Left lung (tissue), 10 donors: ENCODE measurements around the gene UNCX. TPM values are rescaled to one million over a fixed set of nuclear protein-coding genes. Genes with fewer than 3 reads are reported as not detected.
A peak's percentile ranks its signal among the peaks of the same experiment; 100 is the strongest.

Source experiments
- ATAC-seq: fragments of 200-7000 bp; cut with Tn5 transposase; one replicate; pipeline ENCODE4 v1.9.1; 2020; ENCODE audit warnings: moderate library complexity
- DNase-seq, 4 donors: peaks; one replicate each; pipeline ENCODE4 v3.0.0-alpha.2; 2013 to 2020
- H3K27ac ChIP-seq, 2 donors: fragments of 200-600 bp; sonication (generic) in 1 of 2; one replicate each; pipeline versions ENCODE4 v1.5.0 to v1.8.0; 2020 to 2021
- H3K27me3 ChIP-seq, 2 donors: fragments of 200-600 bp; sonication (generic) in 1 of 2; one replicate each; pipeline versions ENCODE4 v1.5.0 to v1.8.0; 2020 to 2021
- H3K36me3 ChIP-seq, 2 donors: fragments of 200-600 bp; sonication (generic) in 1 of 2; one replicate each; pipeline versions ENCODE4 v1.5.0 to v1.8.0; 2020 to 2021
- H3K4me1 ChIP-seq, 2 donors: fragments of 200-600 bp; one replicate each; pipeline ENCODE4 v1.8.0; 2021
- H3K4me3 ChIP-seq, 2 donors: fragments of 200-600 bp; sonication (generic) in 1 of 2; one replicate each; pipeline versions ENCODE4 v1.5.0 to v1.8.0; 2020 to 2021; ENCODE audit warnings: mild to moderate bottlenecking in 1 of 2
- H3K9me3 ChIP-seq, 2 donors: fragments of 200-600 bp; sonication (generic) in 1 of 2; one replicate each; pipeline versions ENCODE4 v1.5.0 to v1.8.0; 2020 to 2021
- intact Hi-C, 2 donors: fragments of 100-400 bp; cut with DNase I; formaldehyde crosslinking; loops; one replicate each; pipeline versions ENCODE4 v1.11.2 to v1.14.2; 2022
- polyA plus RNA-seq, 6 donors: library from polyadenylated mRNA; unstranded; fragments of 120-200 nt; gene quantifications; one replicate each; pipeline ENCODE4 v1.2.1, GENCODE V29; 2013; ENCODE audit not compliant: insufficient read length in 6 of 6
- total RNA-seq, 2 donors: library from RNA; stranded (reverse); fragmentation: NEBNext Ultra II Directional; extraction: Animal tissue kit (Norgen Biotek cat#: 25700); gene quantifications; one replicate each; pipeline ENCODE4 v1.2.1, GENCODE V29; 2021
- TF ChIP-seq, protein P1 (sequence below), 2 donors: fragments of 200-600 bp; sonication (generic) in 1 of 2; IDR thresholded peaks; one replicate each; pipeline versions ENCODE4 v1.5.0 to v1.8.0; 2021; ENCODE audit warnings: antibody characterized with exemption in 2 of 2
- donor health status: DM: no; HTN: yes; CAD: no.
- donor health status: DM: no; HTN: no; CAD: no.

The UNCX gene
- total and polyA plus RNA-seq, 8 donors: 0.10 TPM; not detected in 7

DNA sequence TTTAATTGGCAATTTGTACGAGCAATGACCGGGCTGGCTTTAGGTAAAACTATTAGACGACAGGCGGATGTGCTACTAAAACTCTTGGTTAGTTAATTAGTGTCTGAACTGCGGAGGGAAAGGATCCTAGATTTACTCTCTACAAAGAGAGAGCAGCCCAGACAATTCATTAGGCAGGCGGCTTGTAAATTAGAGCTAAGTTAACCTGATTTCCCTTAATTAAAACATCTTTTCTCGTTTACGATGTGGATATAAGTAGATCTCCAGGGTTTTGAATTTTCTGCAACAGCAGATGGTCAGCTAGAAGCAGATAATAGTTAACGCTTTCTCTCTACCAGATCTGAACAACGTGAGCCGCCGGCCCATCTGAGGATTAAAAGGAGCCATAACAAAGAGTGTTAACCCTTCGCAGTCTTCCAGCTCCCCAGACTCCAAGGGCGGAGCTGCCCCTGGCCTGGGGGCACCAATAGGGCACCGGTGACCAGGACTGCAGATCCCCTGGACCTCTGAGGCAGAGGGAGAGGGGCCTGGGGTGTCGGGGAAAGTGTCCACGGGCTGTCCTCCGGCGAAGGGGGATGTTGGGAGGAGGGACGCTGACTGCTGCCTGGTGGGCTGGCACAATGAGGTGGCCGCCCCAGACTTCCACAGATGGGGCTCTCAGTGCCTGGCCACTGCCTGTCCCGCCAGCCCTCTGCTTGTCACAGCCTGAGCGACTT lies 6.3 kb upstream of the UNCX start:
- DNase-seq: peak in 1 of 4 donors; percentile 58
- intact Hi-C loops: loop anchor here in 1 of 2 donors (10.0 kb wide), 1 partner anchor 248 kb away; no protein-coding TSS in a partner anchor

GRCh38 chr7:1227071-1227804 lies 5.4 kb upstream of the UNCX start:
- ATAC-seq: no peak
- TF ChIP-seq, protein P1, sequence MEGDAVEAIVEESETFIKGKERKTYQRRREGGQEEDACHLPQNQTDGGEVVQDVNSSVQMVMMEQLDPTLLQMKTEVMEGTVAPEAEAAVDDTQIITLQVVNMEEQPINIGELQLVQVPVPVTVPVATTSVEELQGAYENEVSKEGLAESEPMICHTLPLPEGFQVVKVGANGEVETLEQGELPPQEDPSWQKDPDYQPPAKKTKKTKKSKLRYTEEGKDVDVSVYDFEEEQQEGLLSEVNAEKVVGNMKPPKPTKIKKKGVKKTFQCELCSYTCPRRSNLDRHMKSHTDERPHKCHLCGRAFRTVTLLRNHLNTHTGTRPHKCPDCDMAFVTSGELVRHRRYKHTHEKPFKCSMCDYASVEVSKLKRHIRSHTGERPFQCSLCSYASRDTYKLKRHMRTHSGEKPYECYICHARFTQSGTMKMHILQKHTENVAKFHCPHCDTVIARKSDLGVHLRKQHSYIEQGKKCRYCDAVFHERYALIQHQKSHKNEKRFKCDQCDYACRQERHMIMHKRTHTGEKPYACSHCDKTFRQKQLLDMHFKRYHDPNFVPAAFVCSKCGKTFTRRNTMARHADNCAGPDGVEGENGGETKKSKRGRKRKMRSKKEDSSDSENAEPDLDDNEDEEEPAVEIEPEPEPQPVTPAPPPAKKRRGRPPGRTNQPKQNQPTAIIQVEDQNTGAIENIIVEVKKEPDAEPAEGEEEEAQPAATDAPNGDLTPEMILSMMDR (IDR thresholded peaks at IDR 0.05): no peak

More for the DNA sequence above, 6.3 kb upstream of the UNCX start:
- Histone ChIP-seq H3K36me3 (no peaks in the 10 kb centered on the region), H3K9me3 (no peaks in the 10 kb centered on the region), H3K4me3 (no peak overlapping the region), H3K4me1 (peaks cover 5 to 20% of the 10 kb centered on the region in 2 donors), H3K27me3 (peaks cover 90 to 100% of the 10 kb centered on the region in 2 donors), H3K27ac (no peak overlapping the region)
- no peak for ATAC-seq
- TF ChIP-seq, protein P1 (IDR thresholded peaks at IDR 0.05): no peak

DNA sequence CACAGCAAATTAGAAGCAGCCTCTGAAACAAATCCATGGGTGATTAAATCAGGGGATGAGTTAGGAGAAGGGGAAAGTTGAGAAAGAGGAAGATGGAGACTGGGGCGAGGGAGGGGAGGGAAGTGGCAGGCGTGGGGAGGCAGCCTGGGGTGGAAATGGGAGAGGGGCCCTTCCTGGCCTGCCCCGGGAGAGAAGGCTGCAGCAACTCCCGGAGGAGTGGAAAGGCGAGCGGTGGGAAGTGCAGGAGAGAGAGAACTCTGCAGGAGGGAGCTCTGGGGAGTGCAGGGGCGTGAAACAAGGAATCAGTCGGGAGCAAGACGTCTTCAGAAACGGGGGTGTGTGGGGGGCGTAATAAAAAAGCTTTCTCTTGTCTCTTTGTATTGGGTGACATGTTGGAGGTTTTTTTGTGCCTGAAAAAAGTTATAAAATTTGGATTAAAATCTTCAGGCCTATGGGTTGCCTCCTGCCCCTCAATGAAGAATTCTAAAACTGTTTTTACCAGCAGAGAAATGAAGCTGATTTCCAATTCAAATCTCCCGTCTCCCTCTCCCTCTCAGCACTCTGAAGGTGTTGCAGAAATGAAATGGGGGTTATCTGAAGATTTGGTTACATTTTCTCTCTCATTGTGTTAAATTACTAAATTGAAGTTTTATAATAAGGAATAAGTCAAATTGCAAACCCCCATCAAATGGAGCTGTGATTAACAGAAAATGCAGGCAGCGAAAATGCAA lies 4.7 kb upstream of the UNCX start:
- intact Hi-C loops: loop anchor here in 1 of 2 donors (10.0 kb wide), 1 partner anchor 247 kb away; no protein-coding TSS in a partner anchor
- H3K9me3 ChIP-seq: no peaks in the 10 kb centered on the region
- TF ChIP-seq, protein P1 (IDR thresholded peaks at IDR 0.05): no peak
- no peak overlapping the region for H3K27ac ChIP-seq
- no peak overlapping the region for H3K4me3 ChIP-seq
- H3K4me1 ChIP-seq: peaks cover 5 to 20% of the 10 kb centered on the region in 2 donors
- ATAC-seq: no peak
- no peaks in the 10 kb centered on the region for H3K36me3 ChIP-seq
- DNase-seq: peak in 1 of 4 donors; percentile 36
- H3K27me3 ChIP-seq: peaks cover 96 to 100% of the 10 kb centered on the region in 2 donors

More at GRCh38 chr7:1227071-1227804, 5.4 kb upstream of the UNCX start:
- no peak overlapping the region for H3K27ac ChIP-seq
- intact Hi-C loops: loop anchor here in 1 of 2 donors (10.0 kb wide), 1 partner anchor 248 kb away; no protein-coding TSS in a partner anchor
- DNase-seq: peak in 1 of 4 donors; percentile 61
- H3K4me1 ChIP-seq: peaks cover 5 to 20% of the 10 kb centered on the region in 2 donors
- no peaks in the 10 kb centered on the region for H3K36me3 ChIP-seq
- no peak overlapping the region for H3K4me3 ChIP-seq
- H3K27me3 ChIP-seq: peaks cover 93 to 100% of the 10 kb centered on the region in 2 donors
- no peaks in the 10 kb centered on the region for H3K9me3 ChIP-seq

DNA sequence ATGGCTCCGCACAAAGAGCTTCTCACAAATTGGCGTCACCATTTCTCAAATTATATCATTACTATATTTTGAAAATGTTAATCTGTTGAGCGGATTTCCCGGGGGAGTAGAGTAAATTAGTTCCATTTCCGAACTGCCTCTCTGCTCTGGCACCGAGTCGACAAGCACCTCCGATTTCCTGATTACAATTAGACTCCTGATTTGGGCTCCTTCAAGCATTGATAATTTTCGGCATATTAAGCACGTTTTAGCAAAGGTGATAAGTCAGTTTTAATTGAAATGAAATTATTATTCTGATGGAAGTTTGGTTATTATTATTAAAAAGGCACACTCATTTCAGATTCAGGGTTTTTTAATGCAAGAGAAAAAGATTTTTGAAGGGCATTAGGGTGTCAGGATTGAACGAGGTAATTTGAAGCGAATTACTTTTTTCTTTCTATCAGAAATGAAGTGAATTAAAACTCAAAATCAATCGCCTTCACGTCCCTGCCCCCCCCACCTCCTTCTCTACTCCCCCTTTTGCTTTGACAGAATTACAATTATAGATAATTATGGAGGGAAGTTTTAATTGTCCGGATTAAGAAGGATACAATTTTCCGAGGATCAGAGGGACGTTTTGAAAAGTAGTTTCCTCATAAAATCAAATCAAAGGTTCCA lies 4.0 kb upstream of the UNCX start:
- ATAC-seq (no peak), DNase-seq (no peak)
- no peaks in the 10 kb centered on the region for H3K36me3 ChIP-seq
- no peak overlapping the region for H3K27ac ChIP-seq
- peaks cover 96 to 100% of the 10 kb centered on the region in 2 donors for H3K27me3 ChIP-seq
- intact Hi-C loops: loop anchor here in 1 of 2 donors (10.0 kb wide), 1 partner anchor 246 kb away; no protein-coding TSS in a partner anchor
- H3K4me1 ChIP-seq: peaks cover 5 to 20% of the 10 kb centered on the region in 2 donors
- TF ChIP-seq, protein P1 (IDR thresholded peaks at IDR 0.05): no peak
- no peaks in the 10 kb centered on the region for H3K9me3 ChIP-seq
- H3K4me3 ChIP-seq: no peak overlapping the region
